HG02943 (cell line): ENCODE measurements around the gene SLC25A13.

ENCODE experiments used
- ATAC-seq: cut with Tn5 transposase; IDR thresholded peaks from one replicate; pipeline ENCODE4 v1.9.1; 2021; ENCODE audit warnings: mild to moderate bottlenecking, low read depth, moderate library complexity; ENCODE audit not compliant: unreplicated experiment

Gene SLC25A13

GRCh38 chr7:96217147-96217546, 104.8 kb downstream of the SLC25A13 start:
- no peak for ATAC-seq

- ATAC-seq = no peak
Measured at GRCh38 chr7:96216373-96216772, 105.5 kb downstream of the SLC25A13 start.

GRCh38 chr7:96212474-96212873, 109.4 kb downstream of the SLC25A13 start:
- ATAC-seq = no peak

- no peak for ATAC-seq
Measured at GRCh38 chr7:96211954-96212353, 109.9 kb downstream of the SLC25A13 start.

- no peak for ATAC-seq
Measured at GRCh38 chr7:96205665-96206064, 116.2 kb downstream of the SLC25A13 start.

- no peak for ATAC-seq
Measured at GRCh38 chr7:96204601-96205000, 117.3 kb downstream of the SLC25A13 start.

- ATAC-seq = no peak
Measured at GRCh38 chr7:96203786-96204185, 118.1 kb downstream of the SLC25A13 start.

GRCh38 chr7:96202102-96202501, 119.8 kb downstream of the SLC25A13 start:
- ATAC-seq = no peak

- no peak for ATAC-seq
Measured at GRCh38 chr7:96200740-96201139, 121.2 kb downstream of the SLC25A13 start.

- no peak for ATAC-seq
Measured at GRCh38 chr7:96199421-96199820, 122.5 kb downstream of the SLC25A13 start.

GRCh38 chr7:96198047-96198636, 123.8 kb downstream of the SLC25A13 start:
- ATAC-seq = no peak

- ATAC-seq = no peak
Measured at GRCh38 chr7:96196676-96197075, 125.2 kb downstream of the SLC25A13 start.

GRCh38 chr7:96189129-96189820, 132.6 kb downstream of the SLC25A13 start:
- ATAC-seq = no peak

- ATAC-seq = no peak
Measured at GRCh38 chr7:96188591-96188991, 133.3 kb downstream of the SLC25A13 start.

- ATAC-seq = no peak
Measured at GRCh38 chr7:96188174-96188581, 133.7 kb downstream of the SLC25A13 start.

GRCh38 chr7:96187735-96188134, 134.2 kb downstream of the SLC25A13 start:
- ATAC-seq = no peak

GRCh38 chr7:96184783-96185182, 137.1 kb downstream of the SLC25A13 start:
- no peak for ATAC-seq

GRCh38 chr7:96183163-96183670, 138.7 kb downstream of the SLC25A13 start:
- no peak for ATAC-seq

- peak; percentile 87 for ATAC-seq
Measured at GRCh38 chr7:96182424-96183158, 139.3 kb downstream of the SLC25A13 start.

GRCh38 chr7:96181174-96181573, 140.7 kb downstream of the SLC25A13 start:
- ATAC-seq = no peak

GRCh38 chr7:96179837-96180236, 142.1 kb downstream of the SLC25A13 start:
- no peak for ATAC-seq
